ENCODE results near the gene KIAA1586.
A peak's percentile ranks its signal among the peaks of the same experiment; 100 is the strongest.
"Not testable (repeated sequence)": the region's sequence is repeated elsewhere in the genome, so short reads cannot be mapped to it uniquely, and the experiment has no call there.

Gene KIAA1586

GRCh38 chr6:57046332-57047256 lies at the start of gene KIAA1586:
Gene KIAA1586 (plus strand): TSS chr6:57046693. CDS start chr6:57046756, 63 bp downstream.
- peak; percentile 94 for DNase-seq

- no peak for DNase-seq
These were observed 47.4 kb upstream of the KIAA1586 start for GRCh38 chr6:56999049-56999448.

GRCh38 chr6:56999748-57000147 lies 46.7 kb upstream of the KIAA1586 start:
- DNase-seq = not testable (repeated sequence)

- DNase-seq = no peak
These were observed 44.3 kb upstream of the KIAA1586 start for GRCh38 chr6:57002197-57002596.

GRCh38 chr6:57004292-57004691 lies 42.2 kb upstream of the KIAA1586 start:
- no peak for DNase-seq

GRCh38 chr6:57006101-57006500 lies 40.4 kb upstream of the KIAA1586 start:
- no peak for DNase-seq

- not testable (repeated sequence) for DNase-seq
These were observed 38.4 kb upstream of the KIAA1586 start for GRCh38 chr6:57008069-57008468.

GRCh38 chr6:57013521-57013926 lies 33.0 kb upstream of the KIAA1586 start:
- DNase-seq = no peak

GRCh38 chr6:57017069-57017468 lies 29.4 kb upstream of the KIAA1586 start:
- no peak for DNase-seq

GRCh38 chr6:57017841-57018240 lies 28.7 kb upstream of the KIAA1586 start:
- no peak for DNase-seq

- DNase-seq = no peak
These were observed 27.1 kb upstream of the KIAA1586 start for GRCh38 chr6:57019434-57019833.

GRCh38 chr6:57021086-57021720 lies 25.3 kb upstream of the KIAA1586 start:
- peak; percentile 37 for DNase-seq

- no peak for DNase-seq
These were observed 22.2 kb upstream of the KIAA1586 start for GRCh38 chr6:57024321-57024720.

- no peak for DNase-seq
These were observed 21.7 kb upstream of the KIAA1586 start for GRCh38 chr6:57024775-57025174.

GRCh38 chr6:57026001-57026400 lies 20.5 kb upstream of the KIAA1586 start:
- DNase-seq = no peak

GRCh38 chr6:57027301-57027700 lies 19.2 kb upstream of the KIAA1586 start:
- no peak for DNase-seq

- no peak for DNase-seq
These were observed 17.3 kb upstream of the KIAA1586 start for GRCh38 chr6:57029213-57029612.

- no peak for DNase-seq
These were observed 13.3 kb upstream of the KIAA1586 start for GRCh38 chr6:57033228-57033627.

GRCh38 chr6:57035549-57035948 lies 10.9 kb upstream of the KIAA1586 start:
- DNase-seq = no peak

GRCh38 chr6:57038906-57039305 lies 7.6 kb upstream of the KIAA1586 start:
- DNase-seq = no peak

- DNase-seq = no peak
These were observed 6.5 kb upstream of the KIAA1586 start for GRCh38 chr6:57040011-57040410.

GRCh38 chr6:57044061-57044460 lies 2.4 kb upstream of the KIAA1586 start:
- DNase-seq = not testable (repeated sequence)

GRCh38 chr6:57044568-57044967 lies 1.9 kb upstream of the KIAA1586 start:
- DNase-seq = no peak

- not testable (repeated sequence) for DNase-seq
These were observed 728 bp downstream of the KIAA1586 start for GRCh38 chr6:57047257-57047585.

Measured in NCI-H1105 (cell line).